WTC11 (cell line): ENCODE data around the gene PDE11A.

Source experiments
- CREM ChIP-seq: sonication (generic); formaldehyde crosslinking; IDR thresholded peaks from 2 replicates; pipeline ENCODE4 v1.8.1; 2022; ENCODE audit warnings: mild to moderate bottlenecking, missing genetic modification reagents, moderate library complexity
- ETV6 ChIP-seq: sonication (generic); formaldehyde crosslinking; IDR thresholded peaks from 2 replicates; pipeline ENCODE4 v1.8.1; 2022; ENCODE audit warnings: mild to moderate bottlenecking, missing genetic modification reagents
- JUN ChIP-seq: sonication (generic); formaldehyde crosslinking; IDR thresholded peaks from 2 replicates; pipeline ENCODE4 v1.8.0; 2023; ENCODE audit warnings: mild to moderate bottlenecking, missing genetic modification reagents
- RELA ChIP-seq: sonication (generic); formaldehyde crosslinking; IDR thresholded peaks from 2 replicates; pipeline ENCODE4 v1.8.1; 2022; ENCODE audit warnings: missing genetic modification reagents, mild to moderate bottlenecking, borderline replicate concordance
- SMAD4 ChIP-seq: sonication (generic); formaldehyde crosslinking; IDR thresholded peaks from 2 replicates; pipeline ENCODE4 v1.8.0; 2022; ENCODE audit warnings: mild to moderate bottlenecking, missing genetic modification reagents
- SP1 ChIP-seq: sonication (generic); formaldehyde crosslinking; conservative IDR thresholded peaks from 2 replicates; pipeline ENCODE4 v1.8.1; 2022; ENCODE audit warnings: missing genetic modification reagents
- ZBTB21 ChIP-seq: sonication (generic); formaldehyde crosslinking; IDR thresholded peaks from 2 replicates; pipeline ENCODE4 v1.8.1; 2023; ENCODE audit warnings: mild to moderate bottlenecking, missing genetic modification reagents, borderline replicate concordance
- ZNF263 ChIP-seq: sonication (generic); formaldehyde crosslinking; IDR thresholded peaks from 2 replicates; pipeline ENCODE4 v1.8.1; 2022; ENCODE audit warnings: low read depth, mild to moderate bottlenecking, moderate library complexity, missing genetic modification reagents
- TF ChIP-seq, protein P1 (sequence below): fragments of 200-600 bp; IDR thresholded peaks from 2 replicates; pipeline ENCODE4 v1.8.0; 2022; ENCODE audit warnings: antibody characterized with exemption
- TF ChIP-seq, protein P2 (sequence below): sonication (generic); formaldehyde crosslinking; conservative IDR thresholded peaks from 2 replicates; pipeline ENCODE4 v1.8.1; 2023; ENCODE audit warnings: mild to moderate bottlenecking, low read depth, missing genetic modification reagents, moderate library complexity
- TF ChIP-seq, protein P3 (sequence below): sonication (generic); formaldehyde crosslinking; IDR thresholded peaks from 2 replicates; pipeline ENCODE4 v1.8.0; 2022; ENCODE audit warnings: mild to moderate bottlenecking, missing genetic modification reagents

DNA sequence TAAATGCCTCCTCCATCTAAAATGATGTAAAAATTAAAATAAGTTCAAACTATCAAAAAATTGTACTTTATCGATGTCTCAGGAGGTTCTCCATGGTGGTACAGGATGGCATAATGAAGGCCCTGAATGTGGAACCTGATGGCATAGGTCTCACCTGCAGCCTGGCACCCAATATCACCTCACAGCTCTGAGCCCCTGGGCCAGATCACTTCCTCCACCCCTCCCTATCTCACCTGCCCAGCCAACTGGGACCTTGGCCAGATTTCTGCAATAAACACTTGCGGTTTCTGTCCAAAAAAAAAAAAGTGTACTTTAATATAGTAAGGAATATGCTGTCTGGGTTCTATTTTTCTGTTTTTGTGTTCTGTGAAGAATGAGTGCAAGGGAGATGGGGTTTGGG lies 33.0 kb upstream of the PDE11A start:
- TF ChIP-seq JUN, result no peak
- no peak for TF ChIP-seq SMAD4 (CRISPR knock-in tag)
- TF ChIP-seq, protein P1, sequence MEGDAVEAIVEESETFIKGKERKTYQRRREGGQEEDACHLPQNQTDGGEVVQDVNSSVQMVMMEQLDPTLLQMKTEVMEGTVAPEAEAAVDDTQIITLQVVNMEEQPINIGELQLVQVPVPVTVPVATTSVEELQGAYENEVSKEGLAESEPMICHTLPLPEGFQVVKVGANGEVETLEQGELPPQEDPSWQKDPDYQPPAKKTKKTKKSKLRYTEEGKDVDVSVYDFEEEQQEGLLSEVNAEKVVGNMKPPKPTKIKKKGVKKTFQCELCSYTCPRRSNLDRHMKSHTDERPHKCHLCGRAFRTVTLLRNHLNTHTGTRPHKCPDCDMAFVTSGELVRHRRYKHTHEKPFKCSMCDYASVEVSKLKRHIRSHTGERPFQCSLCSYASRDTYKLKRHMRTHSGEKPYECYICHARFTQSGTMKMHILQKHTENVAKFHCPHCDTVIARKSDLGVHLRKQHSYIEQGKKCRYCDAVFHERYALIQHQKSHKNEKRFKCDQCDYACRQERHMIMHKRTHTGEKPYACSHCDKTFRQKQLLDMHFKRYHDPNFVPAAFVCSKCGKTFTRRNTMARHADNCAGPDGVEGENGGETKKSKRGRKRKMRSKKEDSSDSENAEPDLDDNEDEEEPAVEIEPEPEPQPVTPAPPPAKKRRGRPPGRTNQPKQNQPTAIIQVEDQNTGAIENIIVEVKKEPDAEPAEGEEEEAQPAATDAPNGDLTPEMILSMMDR, result no peak
- TF ChIP-seq, protein P2, sequence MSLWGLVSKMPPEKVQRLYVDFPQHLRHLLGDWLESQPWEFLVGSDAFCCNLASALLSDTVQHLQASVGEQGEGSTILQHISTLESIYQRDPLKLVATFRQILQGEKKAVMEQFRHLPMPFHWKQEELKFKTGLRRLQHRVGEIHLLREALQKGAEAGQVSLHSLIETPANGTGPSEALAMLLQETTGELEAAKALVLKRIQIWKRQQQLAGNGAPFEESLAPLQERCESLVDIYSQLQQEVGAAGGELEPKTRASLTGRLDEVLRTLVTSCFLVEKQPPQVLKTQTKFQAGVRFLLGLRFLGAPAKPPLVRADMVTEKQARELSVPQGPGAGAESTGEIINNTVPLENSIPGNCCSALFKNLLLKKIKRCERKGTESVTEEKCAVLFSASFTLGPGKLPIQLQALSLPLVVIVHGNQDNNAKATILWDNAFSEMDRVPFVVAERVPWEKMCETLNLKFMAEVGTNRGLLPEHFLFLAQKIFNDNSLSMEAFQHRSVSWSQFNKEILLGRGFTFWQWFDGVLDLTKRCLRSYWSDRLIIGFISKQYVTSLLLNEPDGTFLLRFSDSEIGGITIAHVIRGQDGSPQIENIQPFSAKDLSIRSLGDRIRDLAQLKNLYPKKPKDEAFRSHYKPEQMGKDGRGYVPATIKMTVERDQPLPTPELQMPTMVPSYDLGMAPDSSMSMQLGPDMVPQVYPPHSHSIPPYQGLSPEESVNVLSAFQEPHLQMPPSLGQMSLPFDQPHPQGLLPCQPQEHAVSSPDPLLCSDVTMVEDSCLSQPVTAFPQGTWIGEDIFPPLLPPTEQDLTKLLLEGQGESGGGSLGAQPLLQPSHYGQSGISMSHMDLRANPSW (CRISPR knock-in tag), result no peak
- TF ChIP-seq, protein P3, sequence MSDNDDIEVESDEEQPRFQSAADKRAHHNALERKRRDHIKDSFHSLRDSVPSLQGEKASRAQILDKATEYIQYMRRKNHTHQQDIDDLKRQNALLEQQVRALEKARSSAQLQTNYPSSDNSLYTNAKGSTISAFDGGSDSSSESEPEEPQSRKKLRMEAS (CRISPR knock-in tag), result no peak
- TF ChIP-seq ETV6 (CRISPR knock-in tag), result no peak
- no peak for TF ChIP-seq RELA (CRISPR knock-in tag)
- no peak for TF ChIP-seq ZNF263 (CRISPR knock-in tag)
- TF ChIP-seq CREM (CRISPR knock-in tag), result no peak
- no peak for TF ChIP-seq SP1 (CRISPR knock-in tag)
- no peak for TF ChIP-seq ZBTB21
